Endometrial microvascular endothelial cells (primary cell): ENCODE results near the gene COMT. TPM values are rescaled to one million over a fixed set of nuclear protein-coding genes. Genes with fewer than 3 reads are reported as not detected.

Experiments used
- in situ Hi-C: cut with HindIII; loops from 2 replicates; pipeline ENCODE4 v1.10.0; 2017; ENCODE audit warnings: low sequenced_read_pairs, low pct_unique_long_range_greater_than_20kb; ENCODE audit errors: inconsistent ontology term
- total RNA-seq: library from RNA; depleted of rRNA; stranded (reverse); fragments of >200 nt; gene quantifications from one replicate; pipeline ENCODE4 v1.2.3, GENCODE V29; 2015; ENCODE audit errors: inconsistent ontology term

Gene COMT
- total RNA-seq, 1 donor from 2014 or later = 332 TPM

- in situ Hi-C loops = loop anchor here (25.0 kb wide), 1 partner anchor 149 kb away; the partner anchor contains the start of genes RANBP1 and TRMT2A
Observed at GRCh38 chr22:19962909-19963806, 21.6 kb downstream of the COMT start.

- in situ Hi-C loops = loop anchor here (25.0 kb wide), 1 partner anchor 148 kb away; the partner anchor contains the start of genes RANBP1 and TRMT2A
Observed at GRCh38 chr22:19963863-19964642, 22.5 kb downstream of the COMT start.

- in situ Hi-C loops = loop anchor here (25.0 kb wide), 1 partner anchor 147 kb away; the partner anchor contains the start of genes RANBP1 and TRMT2A
Observed at GRCh38 chr22:19964701-19965386, 23.3 kb downstream of the COMT start.

GRCh38 chr22:19965771-19966709 lies 24.5 kb downstream of the COMT start:
- in situ Hi-C loops = loop anchor here (25.0 kb wide), 1 partner anchor 146 kb away; the partner anchor contains the start of genes RANBP1 and TRMT2A

- in situ Hi-C loops = loop anchor here (25.0 kb wide), 1 partner anchor 145 kb away; the partner anchor contains the start of genes RANBP1 and TRMT2A
Observed at GRCh38 chr22:19966908-19967750, 25.6 kb downstream of the COMT start.

- in situ Hi-C loops = loop anchor here (25.0 kb wide), 1 partner anchor 144 kb away; the partner anchor contains the start of genes RANBP1 and TRMT2A
Observed at GRCh38 chr22:19967850-19968449, 26.4 kb downstream of the COMT start.

- in situ Hi-C loops = loop anchor here (25.0 kb wide), 1 partner anchor 144 kb away; the partner anchor contains the start of genes RANBP1 and TRMT2A
Observed at GRCh38 chr22:19968450-19968891, 26.9 kb downstream of the COMT start.

- in situ Hi-C loops = loop anchor here (25.0 kb wide), 1 partner anchor 143 kb away; the partner anchor contains the start of genes RANBP1 and TRMT2A
Observed at GRCh38 chr22:19969141-19969928, 27.8 kb downstream of the COMT start.

- in situ Hi-C loops = loop anchor here (10.0 to 25.0 kb wide), 2 partner anchors 55 to 142 kb away; partner anchors contain the start of genes RANBP1, TANGO2 and TRMT2A
Observed at GRCh38 chr22:19970031-19970478, 28.5 kb downstream of the COMT start.

- in situ Hi-C loops = loop anchor here (10.0 to 25.0 kb wide), 2 partner anchors 54 to 142 kb away; partner anchors contain the start of genes RANBP1, TANGO2 and TRMT2A
Observed at GRCh38 chr22:19970479-19971275, 29.1 kb downstream of the COMT start.

- in situ Hi-C loops = loop anchor here (10.0 to 25.0 kb wide), 2 partner anchors 53 to 141 kb away; partner anchors contain the start of genes RANBP1, TANGO2 and TRMT2A
Observed at GRCh38 chr22:19971276-19972124, 29.9 kb downstream of the COMT start.

GRCh38 chr22:19972251-19972650 lies 30.7 kb downstream of the COMT start:
- in situ Hi-C loops = loop anchor here (10.0 to 25.0 kb wide), 2 partner anchors 53 to 140 kb away; partner anchors contain the start of genes RANBP1, TANGO2 and TRMT2A
